M059J (cell line): ENCODE results near the gene LSAMP. TPM values are rescaled to one million over a fixed set of nuclear protein-coding genes. Genes with fewer than 3 reads are reported as not detected.

ENCODE experiments used
- DNase-seq: peaks from one replicate; pipeline ENCODE4 v3.0.0-alpha.2; 2012; ENCODE audit warnings: low read depth
- total RNA-seq: library from RNA; depleted of rRNA; stranded (reverse); fragments of >200 nt; shearing (Covaris generic); gene quantifications from 2 replicates; pipeline ENCODE4 v1.2.3, GENCODE V29; 2014

The LSAMP gene
- total RNA-seq, 1 experiment from 2014 or later, result 0.25 TPM

DNA sequence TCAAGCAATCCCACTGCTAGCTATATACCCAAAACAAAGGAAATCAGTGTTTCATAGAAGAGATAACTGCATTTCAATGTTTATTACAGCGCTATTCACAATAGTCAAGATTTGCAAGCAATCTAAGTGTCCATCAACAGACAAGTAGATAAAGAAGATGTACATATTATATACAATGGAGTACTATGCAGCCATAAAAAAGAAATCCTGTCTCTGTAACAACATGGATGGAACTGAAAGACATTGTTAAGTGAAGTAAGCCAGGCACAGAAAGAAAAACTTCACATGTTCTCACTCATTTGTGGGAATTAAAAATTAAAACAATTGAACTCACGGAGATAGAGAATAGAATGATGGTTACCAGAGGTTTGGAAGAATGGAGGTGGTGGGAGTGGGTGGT, 89.2 kb downstream of the LSAMP start:
- DNase-seq, result no peak

DNA sequence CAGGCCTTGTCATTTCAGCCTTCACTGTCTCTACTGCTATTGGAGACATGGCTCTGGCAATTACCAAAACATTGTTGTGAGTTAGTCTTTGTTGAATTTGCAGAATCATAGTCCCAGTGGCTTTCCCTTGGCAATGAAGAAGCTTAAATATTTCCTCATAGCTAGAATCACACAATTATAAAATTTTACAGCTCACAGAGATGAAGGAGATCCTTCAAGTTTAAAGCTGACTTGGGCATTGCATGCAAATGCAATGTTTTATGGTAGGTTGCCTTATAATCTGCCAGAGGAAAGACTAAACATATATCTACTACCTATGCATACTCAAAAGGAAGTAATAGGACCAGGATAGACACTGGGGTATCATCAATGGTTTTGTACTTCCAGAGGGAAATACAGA, 90.9 kb downstream of the LSAMP start:
- no peak for DNase-seq

DNA sequence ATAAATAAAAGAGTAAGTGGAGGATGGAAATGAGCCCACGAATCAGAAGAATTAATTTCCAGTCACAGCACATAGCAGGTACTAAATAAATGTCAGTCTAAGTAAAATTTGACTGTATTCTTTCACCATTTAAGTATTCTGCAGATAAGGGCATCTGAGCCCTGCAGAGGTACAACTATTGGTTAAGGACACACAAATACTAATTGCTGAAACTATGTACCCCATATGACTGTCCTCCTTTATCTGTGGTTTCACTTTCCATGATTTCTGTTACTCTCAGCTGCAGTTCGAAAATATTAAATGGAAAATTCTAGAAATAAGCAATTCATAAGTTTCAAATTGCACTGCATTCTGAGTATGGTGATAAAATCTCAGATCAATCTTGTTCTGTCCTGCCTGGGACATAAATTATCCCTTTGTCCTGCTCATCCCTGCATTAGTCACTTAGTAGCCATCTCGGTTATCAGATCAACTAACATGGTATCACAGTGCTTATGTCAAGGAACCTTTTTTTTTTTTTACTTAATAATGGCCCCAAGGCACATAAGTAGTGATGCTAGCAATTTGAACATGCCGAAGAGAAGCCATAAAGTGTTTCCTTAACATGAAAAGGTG, 95.1 kb downstream of the LSAMP start:
- no peak for DNase-seq

DNA sequence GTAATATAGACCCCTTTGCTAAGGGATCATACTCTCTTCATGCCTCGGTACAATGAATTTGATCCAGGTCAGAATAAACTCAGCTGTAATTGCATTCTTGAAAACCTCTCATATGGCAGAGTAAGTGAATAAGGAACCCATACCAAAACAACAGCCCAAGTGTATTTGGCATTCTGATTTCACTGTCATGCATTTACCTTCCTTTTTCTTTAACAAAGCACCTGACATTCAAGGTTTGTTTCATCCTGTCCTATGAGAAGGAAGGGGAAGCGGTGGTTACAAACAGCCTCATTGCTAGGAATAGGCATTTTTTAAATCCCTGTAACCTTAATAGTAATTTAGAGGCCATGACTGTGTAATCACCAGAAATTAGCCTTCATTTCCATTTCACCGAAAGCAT, 97.1 kb downstream of the LSAMP start:
- DNase-seq, result no peak

DNA sequence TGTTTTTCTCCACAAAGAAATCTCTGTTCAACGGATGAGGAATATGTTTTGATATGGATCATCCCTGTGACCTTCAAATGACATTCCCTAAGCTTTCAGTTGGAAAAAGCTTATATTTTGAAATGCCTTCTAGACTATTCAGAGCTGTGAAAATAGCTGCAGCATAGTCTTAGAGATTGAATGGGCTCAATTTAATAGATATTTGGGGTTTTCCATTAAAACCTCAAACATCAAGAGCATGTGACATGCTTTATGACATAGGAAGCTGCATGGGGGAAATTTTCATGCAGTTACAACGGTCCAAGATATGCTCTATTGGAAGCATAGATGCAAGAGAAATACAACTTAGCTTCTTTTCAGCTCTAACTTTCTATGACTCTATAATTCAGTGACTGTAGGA, 102.8 kb downstream of the LSAMP start:
- no peak for DNase-seq

DNA sequence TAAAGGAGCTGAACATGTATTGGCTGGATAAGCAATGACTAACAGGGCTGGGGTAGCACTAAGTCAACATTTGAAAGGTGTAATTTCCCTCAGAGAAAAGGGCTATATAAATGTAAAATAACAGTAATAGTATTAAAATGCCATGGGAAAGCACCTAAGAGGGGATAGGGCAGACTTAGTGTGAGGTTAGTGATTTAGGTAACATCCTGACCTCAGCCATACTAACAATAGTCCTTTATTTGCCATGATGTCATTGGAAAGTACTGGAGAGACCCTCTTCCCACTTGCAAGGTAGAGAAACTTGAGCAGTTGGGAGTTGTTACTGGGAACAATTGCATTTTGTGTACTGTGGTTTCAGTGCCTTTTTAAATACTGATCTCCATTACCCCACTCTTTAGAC, 103.4 kb downstream of the LSAMP start:
- DNase-seq, result no peak

DNA sequence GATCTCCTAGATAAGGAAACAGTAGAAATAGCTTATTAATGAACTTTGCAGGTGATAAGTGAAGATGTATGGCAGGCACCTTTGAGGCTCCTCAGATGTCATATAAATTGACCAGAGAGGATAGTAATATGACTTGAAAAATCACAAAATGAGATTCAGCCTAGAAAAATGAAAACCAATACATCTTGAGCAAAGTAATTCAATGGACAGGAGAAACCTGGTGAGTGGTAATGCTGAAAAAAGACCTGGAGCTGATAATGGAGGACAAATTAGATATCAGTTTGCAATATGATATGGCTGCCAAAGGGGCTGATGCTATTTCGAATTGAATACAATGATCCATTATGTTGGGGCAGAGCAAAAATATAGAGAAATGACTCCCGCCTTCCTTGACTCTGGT, 103.9 kb downstream of the LSAMP start:
- no peak for DNase-seq

DNA sequence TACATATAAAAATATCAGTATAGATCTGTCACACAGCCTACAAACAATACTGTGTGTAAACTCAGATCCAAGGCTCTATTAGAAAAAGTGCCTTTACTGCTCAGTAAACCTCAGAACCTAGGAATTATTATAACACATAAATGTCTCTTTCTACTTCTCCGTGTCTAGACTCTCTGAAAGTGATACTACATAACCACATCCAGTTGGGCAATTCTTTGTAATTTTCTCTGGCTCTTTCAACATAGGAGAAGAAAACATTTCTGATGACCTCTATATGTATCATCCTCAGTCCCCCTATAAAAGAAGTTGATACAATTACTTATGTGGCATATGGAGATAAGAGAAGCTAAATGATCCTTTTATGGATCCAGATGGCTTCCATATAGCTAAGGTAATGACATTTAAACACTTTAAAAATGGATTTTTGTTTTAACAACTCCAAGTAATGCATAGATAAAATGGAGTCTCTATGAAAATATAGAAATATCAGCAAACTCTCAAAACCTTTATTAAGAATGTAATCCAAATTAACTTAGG, 104.5 kb downstream of the LSAMP start:
- DNase-seq, result no peak

DNA sequence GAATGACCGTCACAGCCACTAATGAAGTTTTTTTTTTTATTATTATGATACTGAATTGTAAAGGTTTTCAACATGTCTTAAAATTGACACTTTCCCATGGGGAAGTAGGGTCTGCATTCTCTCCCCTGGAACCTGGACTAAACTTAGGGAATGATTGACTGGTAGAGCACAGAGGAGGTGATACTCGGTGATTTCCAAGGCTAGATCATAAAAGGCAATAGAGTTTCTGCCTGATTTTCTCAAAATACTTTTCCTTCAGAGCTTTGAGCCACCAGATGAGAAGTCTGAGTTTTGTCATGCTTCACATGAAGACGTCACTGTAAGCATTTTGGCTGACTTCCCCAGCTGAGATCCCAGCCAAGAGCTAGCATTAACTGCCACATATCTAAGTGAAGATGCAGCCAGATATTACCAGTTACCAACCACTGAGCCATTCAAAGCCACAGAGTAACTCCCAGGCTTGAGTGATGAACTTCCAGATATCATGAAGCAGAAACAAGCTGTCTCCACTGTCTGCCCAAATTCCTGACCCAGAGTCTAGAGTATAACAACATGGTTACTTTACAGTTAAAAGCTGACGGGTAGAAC, 105.8 kb downstream of the LSAMP start:
- peak; percentile 1 for DNase-seq

DNA sequence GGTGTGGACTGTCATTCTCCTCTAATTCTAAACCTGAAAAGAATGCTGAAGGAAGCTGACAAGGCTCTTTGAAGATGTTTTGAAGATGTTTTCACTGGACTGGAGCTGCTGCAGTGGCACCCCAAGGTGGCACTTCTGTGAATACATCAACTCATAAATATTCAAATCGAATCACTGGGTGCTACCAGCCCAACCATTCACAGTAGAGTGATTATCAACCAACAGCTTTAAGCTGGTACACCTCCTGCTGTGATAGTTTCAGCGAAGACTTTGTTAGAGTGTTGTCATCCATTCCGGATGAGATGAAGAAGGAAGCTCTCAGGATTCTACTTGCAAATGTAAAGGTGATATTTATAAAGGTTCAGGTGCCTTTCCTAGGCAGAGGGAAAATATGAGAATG, 106.6 kb downstream of the LSAMP start:
- DNase-seq, result no peak

DNA sequence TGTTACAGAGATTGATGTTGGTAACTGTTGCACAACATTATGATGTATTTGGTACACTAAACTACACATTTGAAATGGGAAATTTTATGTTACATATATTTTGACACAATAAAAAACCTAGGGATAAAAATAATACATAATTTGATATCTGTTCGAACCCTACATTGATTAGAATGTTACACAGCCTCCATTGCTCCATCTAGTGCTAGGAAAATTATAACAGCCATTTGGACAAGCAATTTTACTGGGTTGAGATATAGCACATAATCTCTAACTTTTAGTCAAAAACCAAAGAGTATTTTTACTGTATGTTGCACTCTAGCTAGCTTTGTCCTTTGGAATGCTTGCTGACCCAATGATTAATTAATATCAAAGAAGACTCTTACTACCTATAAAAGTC, 108.1 kb downstream of the LSAMP start:
- DNase-seq, result no peak

DNA sequence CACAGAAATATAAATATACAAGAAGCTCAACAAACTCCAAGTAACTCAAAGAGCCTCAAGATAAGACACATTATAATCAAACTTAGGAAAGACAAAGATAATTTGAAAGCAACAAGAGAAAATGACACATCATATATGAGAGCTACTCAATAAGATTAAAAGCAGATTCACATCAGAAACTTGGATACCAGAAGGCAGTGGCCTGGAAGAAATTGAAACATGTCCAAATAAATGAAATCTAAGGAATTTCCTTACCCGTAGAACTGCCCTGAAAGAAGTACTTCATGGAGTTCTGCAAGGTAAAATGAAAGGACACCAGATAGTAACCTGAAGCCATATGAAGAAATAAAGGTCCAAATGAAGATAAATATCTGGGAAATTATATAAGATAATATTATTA, 113.9 kb downstream of the LSAMP start:
- DNase-seq, result no peak

DNA sequence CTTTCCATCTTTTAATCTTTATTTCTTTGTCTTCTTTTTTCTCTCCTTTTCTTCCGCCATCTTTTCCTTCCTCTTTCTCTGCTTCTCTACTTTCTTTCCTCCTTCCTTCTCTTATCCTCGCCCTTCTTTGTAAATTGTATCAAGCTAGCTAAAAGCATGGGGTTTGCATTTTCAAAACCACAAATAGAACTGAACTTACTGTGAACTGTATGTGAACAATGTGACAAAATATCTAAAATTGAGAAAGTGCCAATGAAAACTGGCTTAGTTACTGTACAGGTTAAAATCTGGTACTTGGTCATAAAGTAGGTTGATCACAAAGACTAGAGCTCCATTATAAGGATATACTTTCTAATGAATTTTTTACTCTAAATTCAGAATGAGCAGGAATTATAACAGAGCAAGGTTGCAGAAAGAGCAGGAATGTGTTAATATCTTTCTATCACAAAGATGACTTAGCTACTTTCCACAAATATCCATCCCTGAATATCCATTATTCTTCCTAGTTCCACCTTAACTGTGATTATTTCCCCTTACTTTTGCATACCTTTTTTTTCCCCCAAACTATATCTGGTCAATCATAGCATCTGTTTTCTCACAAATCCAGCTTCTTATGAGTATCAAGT, 122.4 kb downstream of the LSAMP start:
- no peak for DNase-seq

DNA sequence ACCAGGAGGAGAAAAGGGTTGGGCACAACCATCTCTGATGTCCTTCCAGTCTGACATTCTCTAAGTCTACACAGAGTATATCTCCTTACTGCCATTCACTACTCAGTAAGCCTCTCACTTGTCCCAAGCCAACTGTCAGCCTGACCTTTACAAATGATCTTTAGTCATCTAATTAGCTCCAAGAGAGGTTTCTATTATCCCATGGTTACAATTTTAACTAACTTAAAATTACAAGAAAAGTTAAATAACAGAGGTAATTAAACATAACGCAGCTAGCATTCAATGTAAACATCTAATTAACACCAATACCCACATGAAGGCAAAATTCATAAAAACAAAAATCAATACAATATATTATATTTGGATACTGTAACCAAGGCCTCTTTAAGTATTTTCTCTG, 126.9 kb downstream of the LSAMP start:
- DNase-seq, result no peak

DNA sequence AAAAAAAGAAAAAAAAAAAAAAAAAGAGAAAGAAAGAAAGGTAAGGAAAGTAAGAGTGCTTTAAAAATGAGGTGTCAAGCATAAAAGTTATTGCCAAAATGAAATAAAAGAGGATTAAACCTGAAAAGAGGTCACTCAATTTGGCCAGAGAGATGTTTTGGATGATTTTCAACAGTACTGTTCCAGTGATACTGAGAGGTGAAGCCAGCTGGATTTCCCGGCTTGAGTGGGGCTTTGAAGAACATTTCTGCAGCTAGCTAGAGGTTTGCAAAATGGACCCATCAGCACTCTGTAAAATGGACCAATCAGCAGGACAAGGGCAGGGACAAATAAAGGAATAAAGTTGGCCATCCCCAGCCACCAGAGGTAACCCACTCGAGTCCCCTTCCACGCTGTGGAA, 128.5 kb downstream of the LSAMP start:
- no peak for DNase-seq

DNA sequence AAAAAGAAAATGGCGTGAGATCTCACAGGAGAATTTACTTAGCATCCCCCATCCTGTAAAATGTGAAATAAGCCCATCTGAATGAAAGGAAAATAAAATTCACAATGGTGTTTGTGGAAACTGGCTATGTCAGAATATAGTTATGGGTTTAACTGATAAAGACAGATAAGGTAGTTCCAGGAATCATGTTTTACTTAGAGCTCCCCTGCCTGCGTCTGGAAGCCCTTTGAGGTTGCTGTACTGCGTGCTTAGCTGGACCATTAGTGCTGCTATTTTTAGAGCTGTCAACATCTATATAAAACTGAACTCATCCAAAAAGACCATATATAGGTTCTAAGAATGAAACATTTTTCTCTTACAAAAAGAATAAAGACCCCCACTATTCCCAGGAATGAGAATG, 130.8 kb downstream of the LSAMP start:
- no peak for DNase-seq

DNA sequence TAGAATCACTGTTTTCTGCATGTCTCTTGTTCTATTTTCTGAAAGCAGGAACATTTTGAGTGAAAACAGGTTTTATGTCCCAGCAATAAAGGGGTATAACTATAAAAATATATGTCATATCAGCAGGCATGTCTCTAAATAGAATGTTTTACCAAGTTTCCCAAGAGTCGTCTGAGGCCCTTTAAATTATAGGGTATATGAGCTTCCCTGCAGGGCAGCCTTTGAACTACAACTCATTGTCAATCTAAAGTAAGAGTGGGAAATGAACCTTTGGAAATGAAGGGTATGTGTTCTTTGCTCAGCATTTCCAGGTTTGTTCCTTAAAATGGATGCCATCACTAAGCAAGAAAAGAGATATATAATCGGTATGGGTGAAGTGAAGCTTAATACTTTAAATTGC, 138.6 kb downstream of the LSAMP start:
- DNase-seq, result no peak

DNA sequence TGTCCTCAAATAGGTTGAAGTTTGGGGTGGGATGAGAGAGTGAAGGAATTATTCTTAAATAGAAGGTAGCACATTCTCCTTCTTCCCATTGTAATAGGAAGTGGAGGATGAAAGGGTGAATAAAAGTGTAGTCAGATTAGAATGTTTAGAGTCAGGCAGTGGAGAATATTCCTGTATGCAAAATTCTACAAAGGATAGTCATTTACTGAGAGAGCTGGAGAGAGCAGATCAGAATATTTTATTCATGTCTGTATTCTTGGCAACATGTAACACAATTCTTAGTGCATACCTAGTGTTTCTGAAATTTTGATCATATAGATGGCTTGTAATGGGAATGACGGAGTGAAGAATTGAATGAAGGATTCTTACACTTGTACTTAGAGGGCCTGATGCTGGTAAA, 139.1 kb downstream of the LSAMP start:
- no peak for DNase-seq

DNA sequence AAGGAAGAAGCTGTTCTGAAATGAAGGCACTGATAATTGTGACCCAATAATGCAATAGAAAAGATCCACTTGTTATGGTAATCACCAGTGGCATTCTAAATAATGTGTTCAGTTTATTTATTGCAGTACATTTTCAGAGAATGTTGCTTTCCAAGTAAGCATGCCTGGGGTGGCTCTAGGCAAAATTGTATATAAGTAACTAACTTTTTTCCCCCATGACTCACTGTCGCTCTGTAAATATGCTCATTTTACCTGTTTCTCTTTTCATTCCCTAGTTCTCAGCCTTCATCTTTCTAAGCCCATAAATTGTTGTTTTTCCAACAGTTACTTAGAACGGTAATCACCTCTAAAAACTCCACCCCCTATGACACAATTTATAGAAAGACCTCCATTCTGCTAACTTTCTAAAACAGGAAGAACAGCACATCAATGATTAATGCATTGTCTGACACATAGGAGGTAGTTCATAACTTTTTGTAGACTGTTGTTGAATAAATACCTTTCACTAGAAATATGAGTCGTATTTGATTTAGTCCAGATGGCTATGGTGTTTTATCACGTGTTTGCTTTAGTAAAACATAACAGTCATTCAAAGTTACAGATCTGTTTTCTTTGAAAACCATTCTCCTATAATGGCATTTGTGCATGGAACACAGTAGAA, 143.1 kb downstream of the LSAMP start:
- DNase-seq, result peak; percentile 1

DNA sequence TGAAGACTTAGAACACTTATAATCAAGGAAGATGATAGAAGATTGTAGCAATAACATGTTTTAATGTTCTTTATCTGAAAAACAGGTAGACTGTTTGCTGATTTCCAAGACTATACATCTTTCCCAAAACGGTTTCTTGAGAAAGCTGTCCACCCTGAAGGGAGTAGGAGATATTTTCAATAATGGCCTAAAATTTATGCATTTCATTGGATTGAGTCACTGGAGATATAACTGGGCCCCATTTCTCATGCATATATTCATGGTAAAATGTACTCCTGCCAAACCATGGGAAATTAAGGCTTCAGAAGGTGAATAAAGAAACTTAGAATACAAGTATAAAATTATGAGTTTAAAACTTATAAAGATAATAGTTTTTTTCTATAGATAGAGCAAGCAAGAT, 143.9 kb downstream of the LSAMP start:
- no peak for DNase-seq

DNA sequence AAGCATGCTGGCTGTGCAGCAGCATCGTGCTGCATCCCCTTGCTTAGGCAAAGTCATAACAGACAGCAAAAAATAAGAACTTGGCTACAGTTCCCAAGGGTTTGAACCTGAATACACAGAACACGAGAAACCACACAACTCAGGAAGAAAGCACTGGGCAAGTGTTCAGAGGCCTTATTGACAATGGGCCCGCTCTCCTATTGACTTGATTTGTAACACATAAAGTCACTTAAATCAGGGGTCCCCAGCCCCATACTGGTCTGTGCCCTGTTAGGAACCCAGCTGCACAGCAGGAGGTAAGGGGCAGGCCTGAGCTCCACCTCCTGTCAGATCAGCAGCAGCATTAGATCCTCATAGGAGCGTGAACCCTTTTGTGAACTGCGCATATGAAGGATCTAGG, 145.1 kb downstream of the LSAMP start:
- DNase-seq, result no peak

DNA sequence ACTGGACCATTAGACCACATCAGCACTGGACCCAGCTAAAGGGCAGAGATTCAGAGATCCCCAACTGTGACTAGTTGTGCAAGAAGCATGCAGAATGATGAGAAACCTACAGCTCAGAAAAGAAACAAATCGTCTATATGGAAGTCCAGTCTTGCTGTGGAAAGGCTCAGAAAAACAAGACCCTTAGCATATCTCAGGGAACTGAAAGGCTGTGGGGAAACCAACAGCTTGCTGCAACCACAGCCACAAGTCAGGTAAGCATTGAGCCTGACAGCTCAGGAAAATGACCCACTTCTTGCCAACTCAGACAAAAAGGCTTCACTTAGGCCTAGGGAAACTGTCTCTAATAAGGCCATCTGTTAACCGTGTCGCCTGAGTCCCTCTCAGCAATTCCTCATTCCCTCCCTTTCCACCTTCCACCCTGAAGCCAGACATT, 145.6 kb downstream of the LSAMP start:
- DNase-seq, result no peak

DNA sequence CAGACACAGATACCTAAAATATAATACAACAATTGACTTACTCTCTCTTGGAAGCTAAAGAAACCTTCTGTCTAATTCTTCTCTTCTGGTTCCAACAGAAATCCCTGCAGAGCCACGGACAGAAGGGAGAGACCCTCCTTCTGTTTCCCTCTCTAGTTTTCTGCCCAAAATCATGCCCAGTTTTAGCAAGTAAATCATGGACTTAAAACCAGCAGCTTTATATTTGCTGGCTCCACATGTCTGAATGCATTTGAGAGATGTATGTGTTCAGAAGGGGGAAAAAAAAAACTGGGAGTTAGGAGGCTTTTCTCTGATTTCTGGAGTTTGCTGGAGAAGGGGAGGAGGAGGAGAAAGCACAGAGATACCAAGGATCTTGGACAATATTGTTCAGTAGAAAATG, 147.1 kb downstream of the LSAMP start:
- no peak for DNase-seq
